Astrocyte (in vitro differentiated cells and primary cell): ENCODE data around the gene GLUL.

Experiments
- EZH2 ChIP-seq: IDR thresholded peaks from 2 replicates; pipeline ENCODE4 v1.6.1; 2012; ENCODE audit warnings: mild to moderate bottlenecking, low read length, inconsistent platforms; ENCODE audit not compliant: insufficient read depth
- TF ChIP-seq, protein P1 (sequence below): IDR thresholded peaks from 2 replicates; pipeline ENCODE4 v1.5.1; 2011; ENCODE audit warnings: low read depth, mild to moderate bottlenecking, inconsistent platforms, low read length, moderate library complexity; ENCODE audit not compliant: insufficient read depth

- no peak for TF ChIP-seq EZH2
- TF ChIP-seq, protein P1, sequence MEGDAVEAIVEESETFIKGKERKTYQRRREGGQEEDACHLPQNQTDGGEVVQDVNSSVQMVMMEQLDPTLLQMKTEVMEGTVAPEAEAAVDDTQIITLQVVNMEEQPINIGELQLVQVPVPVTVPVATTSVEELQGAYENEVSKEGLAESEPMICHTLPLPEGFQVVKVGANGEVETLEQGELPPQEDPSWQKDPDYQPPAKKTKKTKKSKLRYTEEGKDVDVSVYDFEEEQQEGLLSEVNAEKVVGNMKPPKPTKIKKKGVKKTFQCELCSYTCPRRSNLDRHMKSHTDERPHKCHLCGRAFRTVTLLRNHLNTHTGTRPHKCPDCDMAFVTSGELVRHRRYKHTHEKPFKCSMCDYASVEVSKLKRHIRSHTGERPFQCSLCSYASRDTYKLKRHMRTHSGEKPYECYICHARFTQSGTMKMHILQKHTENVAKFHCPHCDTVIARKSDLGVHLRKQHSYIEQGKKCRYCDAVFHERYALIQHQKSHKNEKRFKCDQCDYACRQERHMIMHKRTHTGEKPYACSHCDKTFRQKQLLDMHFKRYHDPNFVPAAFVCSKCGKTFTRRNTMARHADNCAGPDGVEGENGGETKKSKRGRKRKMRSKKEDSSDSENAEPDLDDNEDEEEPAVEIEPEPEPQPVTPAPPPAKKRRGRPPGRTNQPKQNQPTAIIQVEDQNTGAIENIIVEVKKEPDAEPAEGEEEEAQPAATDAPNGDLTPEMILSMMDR, result no peak
Observed at GRCh38 chr1:182351790-182352364, 39.7 kb downstream of the GLUL start.
